Astrocyte of the spinal cord (primary cell): ENCODE measurements around the gene RNF182.

Experiments
- DNase-seq: peaks from one replicate; pipeline ENCODE4 v3.0.0; 2011; ENCODE audit warnings: low read depth, low spot score
- H3K4me3 ChIP-seq: 2 replicates; pipeline ENCODE4 v1.5.1; 2011; ENCODE audit warnings: low read depth, mild to moderate bottlenecking, low read length, moderate library complexity
- in situ Hi-C: cut with HindIII; loops from 2 replicates; pipeline ENCODE4 v1.10.0; 2017; ENCODE audit warnings: low sequenced_read_pairs
- TF ChIP-seq, protein P1 (sequence below): IDR thresholded peaks from 2 replicates; pipeline ENCODE4 v1.5.1; 2012; ENCODE audit warnings: low read depth, mild to moderate bottlenecking, low read length, inconsistent platforms

The RNF182 gene

DNA sequence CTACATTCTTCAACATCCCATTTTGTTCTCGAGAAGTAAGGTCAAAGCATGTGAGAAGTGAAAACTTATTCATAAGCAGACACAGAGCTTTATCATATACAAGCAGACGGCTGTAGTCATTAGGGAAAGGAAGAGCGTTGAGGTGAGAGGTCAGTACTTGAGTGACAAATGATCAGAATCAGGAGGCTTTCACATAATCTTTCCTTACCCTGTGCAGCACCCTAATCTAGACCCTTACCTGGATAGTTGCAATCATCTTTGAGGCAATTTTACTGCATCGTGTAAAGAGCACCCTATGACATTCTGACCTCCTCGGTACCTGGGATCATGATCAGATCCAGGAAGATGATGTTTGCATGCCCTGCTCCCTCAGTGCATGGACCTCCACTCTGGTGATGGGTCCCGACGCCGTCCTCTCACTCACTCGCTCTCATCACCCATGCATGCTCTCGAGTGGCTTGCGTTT, 62.7 kb downstream of the RNF182 start:
- no peak overlapping the region for H3K4me3 ChIP-seq
- in situ Hi-C loops, result no loop called here
- DNase-seq, result no peak
- TF ChIP-seq, protein P1, sequence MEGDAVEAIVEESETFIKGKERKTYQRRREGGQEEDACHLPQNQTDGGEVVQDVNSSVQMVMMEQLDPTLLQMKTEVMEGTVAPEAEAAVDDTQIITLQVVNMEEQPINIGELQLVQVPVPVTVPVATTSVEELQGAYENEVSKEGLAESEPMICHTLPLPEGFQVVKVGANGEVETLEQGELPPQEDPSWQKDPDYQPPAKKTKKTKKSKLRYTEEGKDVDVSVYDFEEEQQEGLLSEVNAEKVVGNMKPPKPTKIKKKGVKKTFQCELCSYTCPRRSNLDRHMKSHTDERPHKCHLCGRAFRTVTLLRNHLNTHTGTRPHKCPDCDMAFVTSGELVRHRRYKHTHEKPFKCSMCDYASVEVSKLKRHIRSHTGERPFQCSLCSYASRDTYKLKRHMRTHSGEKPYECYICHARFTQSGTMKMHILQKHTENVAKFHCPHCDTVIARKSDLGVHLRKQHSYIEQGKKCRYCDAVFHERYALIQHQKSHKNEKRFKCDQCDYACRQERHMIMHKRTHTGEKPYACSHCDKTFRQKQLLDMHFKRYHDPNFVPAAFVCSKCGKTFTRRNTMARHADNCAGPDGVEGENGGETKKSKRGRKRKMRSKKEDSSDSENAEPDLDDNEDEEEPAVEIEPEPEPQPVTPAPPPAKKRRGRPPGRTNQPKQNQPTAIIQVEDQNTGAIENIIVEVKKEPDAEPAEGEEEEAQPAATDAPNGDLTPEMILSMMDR, result no peak

DNA sequence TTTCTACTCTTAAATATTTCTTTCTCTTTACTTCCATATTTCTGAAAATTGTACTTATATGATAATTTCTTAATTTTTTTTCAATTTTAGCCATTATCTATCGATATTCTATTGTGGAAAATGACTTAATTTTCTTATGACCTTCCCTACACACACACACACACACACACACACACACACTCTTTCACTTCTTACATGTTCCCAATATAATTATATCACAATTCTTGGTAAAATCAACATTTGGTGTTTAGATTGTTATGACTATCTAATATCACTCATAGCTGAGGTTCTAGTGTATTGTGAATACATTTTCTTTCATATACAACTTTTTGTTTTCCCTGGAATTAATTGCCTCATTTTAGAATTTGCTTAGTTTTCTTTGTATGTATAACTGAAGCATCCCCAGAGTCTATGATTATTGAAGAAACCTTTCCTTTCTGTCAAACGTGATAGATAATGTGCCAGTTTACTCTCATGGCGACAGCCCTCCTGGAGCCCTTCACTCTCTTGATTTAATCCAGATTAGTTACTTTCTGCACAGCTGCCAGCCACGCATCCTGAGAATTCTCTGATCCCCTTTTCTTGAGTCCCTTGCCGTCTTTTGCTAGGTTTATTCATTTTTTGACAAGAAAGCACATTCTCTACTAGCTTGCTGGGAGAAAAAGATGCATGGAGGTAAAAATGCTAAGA, 63.4 kb downstream of the RNF182 start:
- TF ChIP-seq, protein P1, result no peak
- no peak for DNase-seq
- in situ Hi-C loops, result no loop called here
- H3K4me3 ChIP-seq, result no peak overlapping the region

DNA sequence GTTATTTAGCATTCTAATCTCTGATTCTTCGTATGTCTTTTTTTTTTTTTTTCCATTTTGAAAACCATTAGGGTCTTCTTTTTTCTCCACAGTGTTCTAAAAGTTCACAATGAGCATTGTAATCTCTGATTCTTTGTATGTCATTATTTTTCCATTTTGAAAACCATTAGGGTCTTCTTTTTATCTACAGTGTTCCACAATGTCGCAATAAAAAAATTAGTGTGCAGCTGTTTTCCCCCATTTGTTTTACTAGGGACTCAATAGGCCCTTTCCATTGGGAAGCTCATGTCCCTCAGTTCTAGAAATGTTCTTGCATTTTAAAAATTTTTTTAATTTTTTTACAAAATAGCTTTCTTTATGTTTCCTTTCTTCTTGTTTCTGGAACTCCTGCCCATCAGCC, 64.2 kb downstream of the RNF182 start:
- in situ Hi-C loops, result no loop called here
- TF ChIP-seq, protein P1, result no peak
- H3K4me3 ChIP-seq, result no peak overlapping the region
- DNase-seq, result no peak

DNA sequence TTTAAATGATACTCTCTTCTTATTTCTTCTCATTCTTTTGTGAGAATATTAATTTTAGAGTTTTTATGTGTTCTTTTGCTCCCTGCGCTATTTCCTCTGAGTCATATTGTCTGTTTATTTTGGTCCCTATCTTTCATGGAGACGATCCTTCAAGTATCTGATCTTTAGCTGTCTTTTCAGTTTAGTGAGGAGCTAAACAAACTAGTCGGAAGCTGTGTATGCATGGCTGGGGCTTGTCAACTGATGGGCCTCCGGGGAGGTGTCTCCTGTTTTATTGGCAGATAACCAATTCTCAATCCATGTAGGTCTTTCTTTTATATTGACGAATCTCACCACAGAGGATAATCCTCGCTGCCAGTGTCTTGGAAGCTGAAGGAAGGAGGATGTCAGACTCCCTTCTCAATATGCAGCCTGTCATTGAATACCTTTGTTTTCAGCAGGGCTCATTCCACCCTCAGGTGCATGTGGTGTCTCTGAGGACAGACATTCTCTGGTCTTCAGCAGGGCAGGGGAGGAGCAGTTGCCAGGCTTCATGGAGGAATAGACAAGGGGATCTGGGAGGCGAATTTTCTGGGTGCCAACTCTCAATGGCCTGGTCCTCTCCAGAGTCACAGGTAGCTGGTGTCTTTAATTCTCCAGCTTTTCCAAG, 64.9 kb downstream of the RNF182 start:
- no peak overlapping the region for H3K4me3 ChIP-seq
- TF ChIP-seq, protein P1, result no peak
- in situ Hi-C loops, result no loop called here
- DNase-seq, result peak; percentile 4

DNA sequence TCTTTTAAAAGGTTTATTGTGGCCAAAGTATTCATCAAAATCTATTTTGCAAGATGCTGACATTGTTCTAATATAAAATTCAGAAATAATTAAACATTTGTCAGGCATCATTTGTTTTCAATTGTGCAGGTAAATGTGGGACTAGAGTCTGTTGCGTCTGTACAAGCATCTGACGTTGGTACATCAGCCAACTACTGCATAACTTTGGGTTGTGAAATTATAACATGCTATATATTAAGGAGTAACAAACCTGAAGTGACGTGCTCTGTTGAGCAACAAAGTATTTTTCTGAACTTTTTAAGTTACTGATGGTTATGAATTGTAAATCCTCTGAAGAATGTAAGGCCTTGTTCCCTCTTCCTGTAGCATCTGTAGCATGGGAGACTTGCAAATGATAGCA, 66.0 kb downstream of the RNF182 start:
- DNase-seq, result no peak
- H3K4me3 ChIP-seq, result no peak overlapping the region
- in situ Hi-C loops, result no loop called here
- TF ChIP-seq, protein P1, result no peak

DNA sequence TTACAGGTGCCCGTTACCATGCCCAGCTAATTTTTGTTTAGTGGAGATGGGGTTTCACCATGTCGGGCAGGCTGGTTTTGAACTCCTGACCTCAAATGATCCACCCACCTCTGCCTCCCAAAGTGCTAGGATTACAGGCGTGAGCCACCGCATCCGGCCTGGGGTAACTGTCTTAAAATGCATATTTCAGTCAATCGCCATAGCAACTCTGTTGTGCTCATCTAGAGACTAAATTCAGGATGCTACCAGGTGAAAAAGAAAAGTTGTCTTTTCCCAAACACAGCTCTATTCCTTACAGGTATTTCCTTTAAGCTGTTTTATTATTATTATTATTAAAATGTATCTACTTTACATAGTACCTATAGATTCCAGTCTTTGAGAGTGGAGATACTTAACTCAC, 66.6 kb downstream of the RNF182 start:
- no peak for DNase-seq
- no peak overlapping the region for H3K4me3 ChIP-seq
- in situ Hi-C loops, result no loop called here
- TF ChIP-seq, protein P1, result no peak
